Measurements from ENCODE around the gene HYDIN.
"Not testable (repeated sequence)": the region's sequence is repeated elsewhere in the genome, so short reads cannot be mapped to it uniquely, and the experiment has no call there.

HYDIN gene

DNA sequence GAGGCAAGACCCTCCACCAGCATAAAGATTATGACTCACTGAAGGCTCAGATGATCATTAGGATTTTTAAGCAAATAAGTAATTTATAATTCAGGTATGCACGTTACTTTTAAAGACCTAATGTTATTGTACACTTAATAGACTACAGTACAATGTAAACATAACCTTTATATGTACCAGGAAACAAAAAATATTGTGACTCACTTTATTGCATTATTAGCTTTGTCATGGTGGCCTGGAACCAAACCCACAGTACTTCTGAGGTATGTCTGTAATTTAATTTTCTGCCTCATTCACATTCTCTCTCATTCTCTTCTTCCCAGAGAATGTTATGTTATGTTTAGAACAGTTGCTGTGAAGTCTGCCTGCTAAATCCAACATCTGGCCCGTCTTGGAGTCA lies 407.8 kb downstream of the HYDIN start:
- not testable (repeated sequence) for FAIRE-seq

DNA sequence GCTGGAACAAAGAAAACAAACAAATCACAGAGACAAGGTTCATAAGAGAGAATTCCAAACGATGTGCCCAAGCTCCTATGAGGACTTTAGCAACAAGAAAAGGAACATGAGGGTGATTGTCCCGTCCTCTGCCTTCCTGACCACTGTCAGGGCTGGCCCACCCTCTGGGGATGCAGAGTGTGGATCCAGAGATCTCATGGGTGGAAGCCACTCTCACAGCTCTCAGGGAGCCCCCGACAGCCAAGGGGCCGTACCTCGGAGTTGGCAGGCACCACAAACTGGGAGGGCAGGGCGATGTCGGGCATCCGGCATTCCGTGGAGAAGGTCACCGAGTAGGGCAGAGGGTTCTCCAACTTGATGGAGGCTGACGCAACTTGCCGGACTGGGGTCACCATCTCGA lies 412.4 kb downstream of the HYDIN start:
- not testable (repeated sequence) for FAIRE-seq

GRCh38 chr16:70809392-70810060 lies 421.0 kb downstream of the HYDIN start:
- FAIRE-seq, result no peak

- FAIRE-seq, result no peak
Observed at GRCh38 chr16:70808371-70808770, 422.2 kb downstream of the HYDIN start.

DNA sequence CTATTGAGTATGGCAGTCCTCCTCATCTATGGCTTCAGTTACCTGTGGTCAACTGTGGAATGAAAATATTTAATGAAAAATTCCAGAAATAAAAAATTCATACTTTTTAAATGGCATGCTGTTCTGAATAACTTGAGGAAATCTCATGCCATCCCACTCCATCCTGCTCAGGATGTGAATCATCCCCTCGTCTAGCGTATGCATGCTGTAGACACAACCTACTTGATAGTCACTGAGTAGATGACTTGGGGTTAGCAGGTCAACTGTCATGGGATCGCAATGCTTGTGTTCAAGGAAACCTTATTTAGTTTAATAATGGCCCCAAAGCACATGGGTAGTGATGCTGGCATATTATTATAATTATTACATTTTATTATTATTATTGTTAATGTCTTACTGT lies 424.7 kb downstream of the HYDIN start:
- FAIRE-seq, result no peak

GRCh38 chr16:70805380-70805779 lies 425.1 kb downstream of the HYDIN start:
- FAIRE-seq, result no peak

GRCh38 chr16:70804734-70805169 lies 425.8 kb downstream of the HYDIN start:
- FAIRE-seq, result no peak

GRCh38 chr16:70804153-70804733 lies 426.3 kb downstream of the HYDIN start:
- no peak for FAIRE-seq

GRCh38 chr16:70803319-70803718 lies 427.2 kb downstream of the HYDIN start:
- no peak for FAIRE-seq

- no peak for FAIRE-seq
Observed at GRCh38 chr16:70801611-70802010, 428.9 kb downstream of the HYDIN start.

DNA sequence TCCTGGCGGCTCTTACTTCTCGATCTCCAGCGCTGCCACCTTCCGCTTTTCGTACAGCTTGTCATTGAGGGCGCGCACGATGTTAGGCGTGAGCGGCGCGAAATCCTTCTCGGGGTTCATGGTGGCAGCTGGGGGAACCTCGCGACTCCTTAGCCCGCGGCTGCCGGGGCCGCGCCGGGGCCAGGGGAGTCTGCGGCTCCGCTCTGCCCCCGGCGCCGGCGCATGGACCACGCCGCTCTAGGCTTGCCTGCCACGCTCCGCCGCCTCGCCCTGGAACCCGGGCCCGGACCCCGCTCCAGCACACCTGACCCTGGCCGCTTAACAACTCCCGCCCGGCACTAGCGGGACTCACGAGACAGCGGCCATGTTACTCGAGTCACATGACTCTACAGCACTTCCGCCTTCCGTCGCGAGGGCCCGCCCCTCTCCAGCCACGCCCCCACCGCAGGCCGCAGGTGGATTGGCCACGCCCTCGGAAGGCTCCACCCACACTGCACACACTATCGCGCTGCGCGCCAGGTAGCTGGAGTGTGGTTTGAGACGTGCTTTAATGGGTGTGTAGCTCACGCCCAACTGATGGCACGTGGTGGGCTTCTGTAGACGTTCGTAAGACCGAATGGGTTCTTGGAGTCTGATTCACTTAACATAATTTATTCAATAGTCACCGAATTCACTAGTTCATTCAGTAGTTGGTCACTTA lies 429.6 kb downstream of the HYDIN start, which contains the start of gene VAC14:
Gene VAC14, minus strand, starts transcription at position 378 of the 700 bp plus-strand sequence. Its CDS starts 258 bp downstream, at position 120.
- FAIRE-seq, result peak; percentile 71

DNA sequence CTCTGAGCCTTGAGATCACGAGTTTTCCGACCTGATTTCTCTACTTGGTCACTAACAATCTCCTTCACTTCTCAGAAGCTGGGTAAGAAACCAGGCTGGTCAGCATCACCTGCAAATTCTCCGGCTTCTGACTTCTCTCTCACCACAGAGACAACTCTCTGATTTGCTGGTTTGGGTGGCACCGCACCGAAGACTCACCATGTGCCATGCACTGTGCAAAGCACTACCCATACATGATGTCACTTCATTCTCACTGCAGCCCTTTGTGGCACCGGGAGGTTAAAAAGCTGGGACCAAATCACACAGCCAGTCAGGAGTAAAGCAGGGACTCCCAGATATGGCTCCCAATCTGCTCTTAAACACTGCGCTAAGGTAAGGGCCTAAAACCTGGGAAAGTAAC lies 430.2 kb downstream of the HYDIN start:
- FAIRE-seq, result no peak

DNA sequence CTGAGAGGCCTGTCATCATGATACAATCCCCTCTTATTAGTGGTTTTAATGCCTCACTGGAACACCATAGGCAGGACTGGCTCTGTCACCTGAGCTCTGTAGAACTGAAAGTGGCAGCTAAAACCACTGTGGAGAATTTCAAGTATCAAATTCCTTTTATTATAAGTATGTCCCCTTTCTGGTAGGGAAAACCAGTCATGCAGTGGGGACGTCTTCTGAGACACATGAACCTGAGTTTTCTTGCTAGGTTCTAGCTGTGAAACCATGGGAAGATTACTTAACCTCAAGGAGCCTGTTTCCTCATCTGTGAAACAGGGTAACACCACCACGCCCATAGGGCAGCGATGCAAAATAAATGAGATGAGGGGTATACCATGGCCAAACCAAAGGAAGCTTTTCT lies 434.2 kb downstream of the HYDIN start:
- FAIRE-seq, result no peak

GRCh38 chr16:70795296-70795912 lies 435.1 kb downstream of the HYDIN start:
- FAIRE-seq, result no peak

DNA sequence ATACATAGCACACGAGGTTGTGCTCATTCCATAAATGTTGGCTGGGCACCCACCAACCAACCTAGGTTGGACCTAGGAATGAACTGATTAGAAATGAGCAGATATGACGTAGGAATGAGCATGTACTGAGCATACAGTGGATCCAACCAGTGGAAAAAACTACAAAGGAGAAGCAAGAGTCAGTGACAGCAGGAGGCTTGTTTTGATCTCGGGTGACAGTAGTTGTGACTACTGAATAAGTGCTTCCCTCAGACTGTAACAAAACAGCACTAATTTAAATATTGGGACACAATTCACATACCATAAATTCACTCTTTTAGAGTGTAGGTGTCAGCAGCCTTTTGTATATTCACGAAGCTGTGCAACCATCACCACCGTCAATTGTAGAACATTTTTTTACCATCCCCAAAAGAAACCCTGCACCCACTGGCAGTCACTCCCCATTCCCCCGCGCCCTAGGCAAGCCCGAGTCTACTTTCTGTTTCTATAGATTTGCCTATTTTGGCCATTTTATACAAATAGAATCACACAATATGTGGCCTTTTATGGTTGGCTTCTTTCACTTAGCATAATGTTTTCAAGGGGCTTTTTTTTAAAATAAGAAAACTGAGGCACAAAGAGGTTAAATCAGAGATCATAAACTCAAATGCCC lies 436.5 kb downstream of the HYDIN start:
- no peak for FAIRE-seq

DNA sequence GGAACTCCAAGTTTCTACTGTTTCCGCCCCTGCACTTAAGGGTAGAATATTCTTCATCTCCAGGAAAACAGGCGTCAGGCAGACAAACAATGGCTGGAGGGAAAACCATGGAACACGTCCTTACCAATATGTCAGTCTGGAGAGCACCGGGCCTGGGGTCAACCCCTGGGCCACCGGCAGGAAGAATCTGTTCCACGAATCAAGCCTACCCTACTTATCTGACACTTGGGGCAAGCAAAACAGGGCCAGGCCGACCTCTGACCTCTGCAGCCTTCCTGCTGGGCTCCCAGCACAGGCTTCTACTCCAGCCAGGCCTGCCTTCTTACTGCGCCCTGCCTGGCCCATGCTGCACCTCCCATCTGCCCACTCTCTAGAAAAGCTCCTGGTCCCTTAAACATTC lies 439.7 kb downstream of the HYDIN start:
- FAIRE-seq, result no peak

DNA sequence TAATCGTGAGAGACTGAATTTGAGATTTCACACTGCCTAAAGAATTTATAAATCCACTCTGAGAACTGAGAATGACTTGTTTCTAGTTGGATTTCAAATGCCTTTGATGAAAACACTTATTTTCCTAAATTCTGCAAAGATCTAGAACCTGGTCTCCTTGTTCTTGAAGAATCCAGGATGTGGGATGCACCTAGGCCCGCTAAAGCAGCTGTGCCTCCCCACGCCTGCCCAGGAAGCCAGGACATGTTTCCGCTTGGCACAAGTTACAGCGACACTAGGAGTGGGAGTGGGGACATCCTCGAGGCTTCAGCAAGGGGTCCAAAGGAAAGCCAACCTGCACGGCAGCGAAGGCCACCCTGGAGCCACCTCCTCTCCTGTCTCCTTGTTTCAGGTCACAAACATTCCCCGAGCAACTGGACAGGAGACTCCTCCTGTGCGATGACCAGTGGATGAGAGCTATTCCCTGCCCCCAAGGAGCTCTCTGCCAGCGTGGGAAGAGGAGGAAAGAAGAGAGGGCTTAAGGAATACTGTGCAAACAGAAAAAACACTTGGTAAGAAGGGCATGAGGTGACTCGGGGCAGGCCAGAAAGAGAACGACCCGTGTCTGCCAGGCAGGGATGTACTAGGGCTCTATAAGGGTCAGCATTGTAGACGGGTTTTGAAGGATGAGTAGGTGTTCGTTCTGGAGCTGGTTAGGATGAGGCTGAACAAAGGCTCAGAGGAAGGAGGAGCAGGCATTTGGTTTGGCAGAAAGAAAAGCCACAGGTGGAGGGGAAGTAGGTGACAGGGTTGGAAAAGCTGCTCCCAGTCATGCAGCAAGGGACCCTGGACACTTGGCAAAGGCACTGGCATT lies 440.7 kb downstream of the HYDIN start:
- FAIRE-seq, result no peak

- FAIRE-seq, result no peak
Observed at GRCh38 chr16:70788668-70789594, 441.6 kb downstream of the HYDIN start.

DNA sequence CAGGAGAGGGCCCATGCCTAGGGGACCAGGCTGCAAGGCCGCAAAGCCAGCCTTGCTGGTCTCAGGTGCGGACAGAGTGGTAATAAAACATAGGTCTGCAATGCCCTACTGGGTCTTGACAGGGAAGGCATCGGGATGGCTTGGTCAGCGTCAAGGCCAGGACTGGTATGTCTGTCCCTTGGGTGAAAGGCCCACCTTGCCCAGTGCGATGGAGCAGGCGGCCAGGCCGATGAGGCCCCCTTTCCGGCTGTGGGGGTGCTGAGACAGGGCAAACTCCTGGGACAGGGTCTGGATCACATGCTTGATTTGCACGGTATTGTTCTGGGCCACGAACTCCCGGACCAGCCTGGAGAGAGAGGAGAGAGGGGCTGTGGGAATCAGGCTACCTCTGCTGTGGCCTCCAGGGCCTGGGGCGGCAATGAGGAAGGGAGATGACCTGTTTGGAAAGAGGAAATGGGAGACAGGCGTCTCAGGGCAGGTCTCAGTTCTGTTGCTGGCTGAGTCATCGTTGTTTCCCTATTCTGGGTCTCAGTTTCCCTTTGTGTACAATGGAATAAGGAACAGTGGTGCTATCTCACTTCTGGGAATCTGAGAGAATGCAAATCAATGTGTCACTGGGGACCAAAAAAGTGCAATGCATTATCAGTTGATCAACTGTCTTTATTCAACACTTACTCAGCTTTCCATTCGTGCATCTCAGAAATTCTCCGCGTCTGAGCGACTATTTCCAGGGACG lies 444.3 kb downstream of the HYDIN start:
- FAIRE-seq, result no peak
